ENCODE measurements around the gene IRAG1. TPM values are rescaled to one million over a fixed set of nuclear protein-coding genes. Genes with fewer than 3 reads are reported as not detected.

Gene IRAG1
- total RNA-seq, 2 donors from 2014 or later = 3.5 to 18.7 TPM

- intact Hi-C loops (cut with DNase I) = no loop called here
- Histone ChIP-seq H3K4me3 (no peak overlapping the region), H3K36me3 (no peaks in the 10 kb centered on the region), H3K9ac (ENCODE audit: low read depth in 2 of 2, low read length in 2 of 2) (no peak overlapping the region), H3K27me3 (no peaks in the 10 kb centered on the region), H3K4me1 (no peaks in the 10 kb centered on the region), H3K9me3 (no peaks in the 10 kb centered on the region), H3K27ac (no peak overlapping the region)
- TF ChIP-seq CTCF (IDR thresholded peaks at IDR 0.05) = no peak
- no peak for DNase-seq
Measured at GRCh38 chr11:10725114-10725906, 31.8 kb upstream of the IRAG1 start.

GRCh38 chr11:10722307-10722706 is 28.8 kb upstream of the IRAG1 start:
- H3K4me1 ChIP-seq = no peaks in the 10 kb centered on the region
- no peak for TF ChIP-seq CTCF (IDR thresholded peaks at IDR 0.05)
- H3K36me3 ChIP-seq = no peaks in the 10 kb centered on the region
- intact Hi-C loops (cut with DNase I) = no loop called here
- no peaks in the 10 kb centered on the region for H3K9me3 ChIP-seq
- H3K27me3 ChIP-seq = no peaks in the 10 kb centered on the region
- H3K9ac ChIP-seq (ENCODE audit: low read depth in 2 of 2, low read length in 2 of 2) = no peak overlapping the region
- no peak overlapping the region for H3K27ac ChIP-seq
- no peak overlapping the region for H3K4me3 ChIP-seq
- DNase-seq = no peak

GRCh38 chr11:10720881-10721376 is 27.4 kb upstream of the IRAG1 start:
- no peaks in the 10 kb centered on the region for H3K9me3 ChIP-seq
- H3K4me1 ChIP-seq = no peaks in the 10 kb centered on the region
- intact Hi-C loops (cut with DNase I) = no loop called here
- no peaks in the 10 kb centered on the region for H3K36me3 ChIP-seq
- no peak overlapping the region for H3K4me3 ChIP-seq
- H3K9ac ChIP-seq (ENCODE audit: low read depth in 2 of 2, low read length in 2 of 2) = no peak overlapping the region
- DNase-seq = no peak
- H3K27ac ChIP-seq = no peak overlapping the region
- H3K27me3 ChIP-seq = no peaks in the 10 kb centered on the region
- TF ChIP-seq CTCF (IDR thresholded peaks at IDR 0.05) = no peak

GRCh38 chr11:10719616-10720015 is 26.1 kb upstream of the IRAG1 start:
- Histone ChIP-seq H3K27me3 (no peaks in the 10 kb centered on the region), H3K4me3 (no peak overlapping the region), H3K27ac (no peak overlapping the region), H3K9ac (ENCODE audit: low read depth in 2 of 2, low read length in 2 of 2) (no peak overlapping the region), H3K4me1 (no peaks in the 10 kb centered on the region), H3K36me3 (no peaks in the 10 kb centered on the region), H3K9me3 (no peaks in the 10 kb centered on the region)
- no peak for TF ChIP-seq CTCF (IDR thresholded peaks at IDR 0.05)
- intact Hi-C loops (cut with DNase I) = no loop called here
- DNase-seq = no peak

GRCh38 chr11:10716543-10717259 is 23.1 kb upstream of the IRAG1 start:
- H3K36me3 ChIP-seq = no peaks in the 10 kb centered on the region
- DNase-seq = no peak
- intact Hi-C loops (cut with DNase I) = no loop called here
- no peaks in the 10 kb centered on the region for H3K27me3 ChIP-seq
- no peaks in the 10 kb centered on the region for H3K9me3 ChIP-seq
- H3K4me3 ChIP-seq = no peak overlapping the region
- no peaks in the 10 kb centered on the region for H3K4me1 ChIP-seq
- no peak overlapping the region for H3K9ac ChIP-seq (ENCODE audit: low read depth in 2 of 2, low read length in 2 of 2)
- no peak for TF ChIP-seq CTCF (IDR thresholded peaks at IDR 0.05)
- no peak overlapping the region for H3K27ac ChIP-seq
